Stimulated activated naive B cell treated with anti-CD40 and anti-IgM and Interleukin-4, amounts not matched to agents 10 μg/mL and 1 μg/mL and 100 μg/mL, for 72 hours (primary cell): ENCODE measurements around the gene FBXL22.

Experiments
- ATAC-seq, 2 donors: fragments of 150-1000 bp; cut with Tn5 transposase; replicated peaks; 2 replicates each; pipeline ENCODE4 v1.10.0; 2021; ENCODE audit warnings: moderate library complexity in 1 of 2
- DNase-seq: peaks from one replicate; pipeline ENCODE4 v3.0.0; 2021
- H3K27ac Mint-ChIP-seq: one replicate; pipeline ENCODE4 v1.8.0; 2022; ENCODE audit warnings: mild to moderate bottlenecking, mixed read lengths
- H3K27me3 Mint-ChIP-seq, 2 donors: one replicate each; pipeline ENCODE4 v1.8.0; 2022; ENCODE audit warnings: mixed read lengths in 2 of 2
- H3K36me3 Mint-ChIP-seq, 2 donors: one replicate each; pipeline ENCODE4 v1.8.0; 2022; ENCODE audit warnings: mixed read lengths in 2 of 2, mild to moderate bottlenecking in 1 of 2
- H3K4me1 Mint-ChIP-seq, 2 donors: one replicate each; pipeline ENCODE4 v1.8.0; 2022; ENCODE audit warnings: mixed read lengths in 2 of 2, mild to moderate bottlenecking in 1 of 2
- H3K4me3 Mint-ChIP-seq, 2 donors: one replicate each; pipeline ENCODE4 v1.8.0; 2022; ENCODE audit warnings: mild to moderate bottlenecking in 2 of 2, mixed read lengths in 2 of 2, moderate library complexity in 1 of 2
- H3K9me3 Mint-ChIP-seq, 2 donors: one replicate each; pipeline ENCODE4 v1.8.0; 2022; ENCODE audit warnings: mixed read lengths in 2 of 2, mild to moderate bottlenecking in 1 of 2

Gene FBXL22

GRCh38 chr15:63575312-63575711 is 21.9 kb upstream of the FBXL22 start:
- Mint-ChIP-seq H3K27me3 (no peaks in the 10 kb centered on the region), H3K9me3 (no peaks in the 10 kb centered on the region), H3K4me3 (no peak overlapping the region), H3K36me3 (peaks cover 20 to 42% of the 10 kb centered on the region in 2 donors), H3K27ac (peak overlapping the region; percentile 22), H3K4me1 (peaks cover 0 to 7% of the 10 kb centered on the region in 2 donors)
- ATAC-seq (no peak), DNase-seq (no peak)

GRCh38 chr15:63576441-63576840 is 20.7 kb upstream of the FBXL22 start:
- no peaks in the 10 kb centered on the region for H3K27me3 Mint-ChIP-seq
- H3K36me3 Mint-ChIP-seq, result peaks cover 21 to 45% of the 10 kb centered on the region in 2 donors
- H3K9me3 Mint-ChIP-seq, result no peaks in the 10 kb centered on the region
- H3K27ac Mint-ChIP-seq, result no peak overlapping the region
- ATAC-seq, result no peak
- DNase-seq, result no peak
- H3K4me3 Mint-ChIP-seq, result no peak overlapping the region
- peaks cover 4 to 15% of the 10 kb centered on the region in 2 donors for H3K4me1 Mint-ChIP-seq

DNA sequence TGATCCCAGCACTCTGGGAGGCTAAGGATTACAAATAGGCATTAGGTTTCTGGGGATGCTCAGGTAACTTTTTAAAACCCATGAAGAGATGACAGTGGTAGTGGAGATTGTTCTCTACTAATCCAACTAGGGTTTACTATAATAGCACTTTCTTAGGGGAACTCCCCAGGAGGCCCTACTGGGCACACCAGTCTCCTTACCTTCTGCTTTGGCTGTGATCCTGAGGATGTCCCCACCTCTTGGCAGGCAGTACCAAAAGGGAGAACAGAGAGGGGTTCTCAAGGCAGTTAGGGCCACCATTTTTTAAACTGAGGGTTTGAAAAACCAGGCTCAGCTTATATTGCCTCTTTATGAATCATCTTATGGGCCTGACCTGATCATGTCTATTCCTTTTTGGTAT is 15.0 kb upstream of the FBXL22 start:
- ATAC-seq (no peak), DNase-seq (no peak)
- Mint-ChIP-seq H3K4me3 (no peak overlapping the region), H3K36me3 (peaks cover 36 to 55% of the 10 kb centered on the region in 2 donors), H3K9me3 (peaks cover 0 to 1% of the 10 kb centered on the region in 2 donors), H3K27me3 (no peaks in the 10 kb centered on the region), H3K4me1 (peaks cover 12 to 38% of the 10 kb centered on the region in 2 donors), H3K27ac (peak overlapping the region; percentile 65)

- ATAC-seq, result peak in 1 of 2 donors; percentile 34
- Mint-ChIP-seq H3K27me3 (no peaks in the 10 kb centered on the region), H3K4me1 (peaks cover 12 to 38% of the 10 kb centered on the region in 2 donors), H3K9me3 (peaks cover 0 to 1% of the 10 kb centered on the region in 2 donors), H3K4me3 (no peak overlapping the region), H3K27ac (no peak overlapping the region), H3K36me3 (peaks cover 36 to 55% of the 10 kb centered on the region in 2 donors)
- no peak for DNase-seq
Observed at GRCh38 chr15:63582718-63583426, 14.3 kb upstream of the FBXL22 start.

GRCh38 chr15:63586790-63587189 is 10.4 kb upstream of the FBXL22 start:
- Mint-ChIP-seq H3K36me3 (peaks cover 53 to 73% of the 10 kb centered on the region in 2 donors), H3K27ac (no peak overlapping the region)

DNA sequence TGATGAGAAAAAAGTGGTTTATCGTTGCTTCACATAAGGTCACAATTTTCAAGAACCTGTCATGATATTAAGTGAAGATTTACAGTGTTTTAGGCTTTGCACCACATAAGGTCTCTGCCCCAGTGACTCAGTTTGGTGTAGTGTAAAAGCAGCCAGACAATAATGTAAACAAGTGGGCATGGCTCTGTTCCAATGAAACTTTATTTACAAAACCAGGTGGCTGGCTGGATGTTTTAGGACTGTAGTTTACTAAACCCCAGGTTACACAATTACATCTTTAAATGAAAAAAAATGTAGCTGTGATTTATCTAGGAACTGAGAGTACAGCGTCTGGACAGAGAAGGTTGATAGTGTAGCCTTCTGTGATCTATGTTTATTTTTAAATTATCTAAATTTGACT is 9.7 kb upstream of the FBXL22 start:
- no peak overlapping the region for H3K4me3 Mint-ChIP-seq
- H3K4me1 Mint-ChIP-seq, result peaks cover 14 to 18% of the 10 kb centered on the region in 2 donors
- ATAC-seq (no peak), DNase-seq (no peak)
- H3K27me3 Mint-ChIP-seq, result no peaks in the 10 kb centered on the region
- no peak overlapping the region for H3K27ac Mint-ChIP-seq
- H3K36me3 Mint-ChIP-seq, result peaks cover 53 to 73% of the 10 kb centered on the region in 2 donors
- peaks cover 0 to 1% of the 10 kb centered on the region in 2 donors for H3K9me3 Mint-ChIP-seq

More at GRCh38 chr15:63586790-63587189, 10.4 kb upstream of the FBXL22 start:
- Mint-ChIP-seq H3K9me3 (peaks cover 0 to 1% of the 10 kb centered on the region in 2 donors), H3K4me1 (peaks cover 17 to 23% of the 10 kb centered on the region in 2 donors), H3K4me3 (no peak overlapping the region), H3K27me3 (no peaks in the 10 kb centered on the region)
- no peak for DNase-seq
- ATAC-seq, result no peak

GRCh38 chr15:63588826-63589225 is 8.4 kb upstream of the FBXL22 start:
- no peak for ATAC-seq
- Mint-ChIP-seq H3K27ac (peak overlapping the region; percentile 56), H3K9me3 (no peaks in the 10 kb centered on the region), H3K27me3 (no peaks in the 10 kb centered on the region), H3K4me3 (no peak overlapping the region), H3K4me1 (peaks cover 20 to 23% of the 10 kb centered on the region in 2 donors), H3K36me3 (peaks cover 47 to 78% of the 10 kb centered on the region in 2 donors)
- DNase-seq, result no peak

DNA sequence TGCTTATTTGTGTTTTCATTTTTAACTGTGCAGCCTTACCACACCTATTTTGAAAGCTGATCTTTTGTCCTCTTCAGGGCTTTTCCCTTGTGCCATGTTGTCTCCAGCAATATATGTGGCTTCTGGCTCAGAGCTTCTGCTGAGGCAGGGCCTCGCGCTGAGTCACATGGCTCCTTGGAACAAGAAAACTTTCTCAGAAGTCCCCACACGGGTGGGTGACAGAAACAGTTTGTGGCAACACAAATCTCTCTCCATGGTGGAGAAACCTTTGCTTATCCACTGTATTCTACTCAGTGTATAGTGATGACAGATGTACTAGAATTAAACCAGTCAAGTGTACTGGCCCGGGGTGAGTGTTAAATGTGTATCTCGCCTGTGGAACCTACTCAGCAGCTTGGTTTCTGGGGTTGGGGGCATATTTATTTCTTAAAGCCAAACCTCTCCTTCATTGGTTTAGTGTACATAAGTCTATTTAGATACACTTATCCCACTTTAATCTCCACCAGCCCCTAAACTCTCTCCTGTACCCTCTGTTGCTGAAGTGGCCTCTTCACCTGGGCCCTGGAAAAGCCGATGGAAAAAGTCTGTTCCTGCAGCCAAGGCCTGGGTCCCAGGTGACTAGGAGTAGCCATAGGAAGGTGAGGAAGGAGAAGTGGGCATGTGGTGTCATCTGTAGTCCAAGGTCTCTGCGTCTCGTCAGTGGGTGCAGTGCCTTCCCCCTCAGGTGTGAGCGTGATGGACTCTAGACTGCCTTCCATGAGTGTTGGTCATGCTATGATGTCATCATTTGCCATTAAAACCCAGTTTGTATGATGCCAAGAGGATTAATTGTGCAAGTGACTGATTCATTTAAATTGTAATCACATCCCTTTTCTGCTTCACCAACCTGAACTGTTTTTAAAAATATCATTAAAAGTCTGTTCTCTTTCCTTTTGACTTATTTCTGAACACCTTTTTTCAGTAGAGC is 3.2 kb upstream of the FBXL22 start:
- no peaks in the 10 kb centered on the region for H3K27me3 Mint-ChIP-seq
- peaks cover 37 to 65% of the 10 kb centered on the region in 2 donors for H3K36me3 Mint-ChIP-seq
- no peak for DNase-seq

DNA sequence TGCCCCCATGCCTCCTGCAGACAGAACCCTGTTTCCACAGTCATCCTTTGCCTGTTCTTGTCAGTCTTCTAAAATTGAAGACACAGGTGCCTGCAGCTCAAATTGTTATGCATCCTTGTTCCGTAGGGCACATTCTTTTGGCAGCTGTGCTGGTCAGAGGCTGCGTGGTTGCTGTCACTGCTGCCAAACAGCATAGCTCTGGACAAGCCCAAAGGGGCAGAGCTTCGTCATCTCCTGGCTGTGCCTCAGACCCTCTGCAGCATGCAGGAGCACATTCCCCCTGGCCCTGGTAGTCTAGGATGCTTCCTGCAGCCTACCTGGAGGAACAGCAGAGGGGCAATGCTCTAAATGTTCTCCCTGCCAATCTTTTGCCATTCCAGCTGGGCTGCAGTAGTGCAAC is 2.1 kb upstream of the FBXL22 start:
- Mint-ChIP-seq H3K36me3 (peaks cover 29 to 54% of the 10 kb centered on the region in 2 donors), H3K4me1 (peaks cover 73 to 78% of the 10 kb centered on the region in 2 donors), H3K27ac (peak overlapping the region; percentile 98), H3K27me3 (no peaks in the 10 kb centered on the region), H3K9me3 (peaks cover 0 to 1% of the 10 kb centered on the region in 2 donors), H3K4me3 (no peak overlapping the region)
- DNase-seq (no peak), ATAC-seq (no peak)

More for the DNA sequence above, 3.2 kb upstream of the FBXL22 start:
- Mint-ChIP-seq H3K9me3 (peaks cover 0 to 1% of the 10 kb centered on the region in 2 donors), H3K27ac (peak overlapping the region; percentile 98), H3K4me1 (peaks cover 64 to 67% of the 10 kb centered on the region in 2 donors), H3K4me3 (peak overlapping the region in 1 of 2 donors; percentile 46)
- ATAC-seq, result peak; percentile 56 to 57

GRCh38 chr15:63595688-63596087 is 1.5 kb upstream of the FBXL22 start:
- Mint-ChIP-seq H3K4me3 (peak overlapping the region; percentile 47 to 60), H3K27me3 (no peaks in the 10 kb centered on the region), H3K9me3 (peaks cover 0 to 1% of the 10 kb centered on the region in 2 donors), H3K4me1 (peaks cover 74 to 84% of the 10 kb centered on the region in 2 donors), H3K27ac (peak overlapping the region; percentile 98), H3K36me3 (peaks cover 25 to 49% of the 10 kb centered on the region in 2 donors)
- ATAC-seq (no peak), DNase-seq (no peak)

GRCh38 chr15:63596676-63597037 is 530 bp upstream of the FBXL22 start:
- Mint-ChIP-seq H3K27ac (peak overlapping the region; percentile 98), H3K9me3 (peaks cover 0 to 1% of the 10 kb centered on the region in 2 donors), H3K27me3 (no peaks in the 10 kb centered on the region), H3K36me3 (peaks cover 20 to 43% of the 10 kb centered on the region in 2 donors), H3K4me1 (peaks cover 70 to 84% of the 10 kb centered on the region in 2 donors), H3K4me3 (peak overlapping the region; percentile 53 to 60)
- ATAC-seq (peak in 1 of 2 donors; percentile 47), DNase-seq (peak; percentile 67)

GRCh38 chr15:63597821-63598220 is 634 bp downstream of the FBXL22 start:
- H3K4me3 Mint-ChIP-seq, result no peak overlapping the region
- H3K4me1 Mint-ChIP-seq, result peaks cover 79 to 89% of the 10 kb centered on the region in 2 donors
- DNase-seq, result no peak
- peaks cover 16 to 43% of the 10 kb centered on the region in 2 donors for H3K36me3 Mint-ChIP-seq
- no peaks in the 10 kb centered on the region for H3K27me3 Mint-ChIP-seq
- peaks cover 0 to 1% of the 10 kb centered on the region in 2 donors for H3K9me3 Mint-ChIP-seq
- no peak for ATAC-seq
- H3K27ac Mint-ChIP-seq, result peak overlapping the region; percentile 98

GRCh38 chr15:63598473-63599400 is 1.6 kb downstream of the FBXL22 start:
- Mint-ChIP-seq H3K27ac (peak overlapping the region; percentile 98), H3K9me3 (peaks cover 0 to 1% of the 10 kb centered on the region in 2 donors), H3K36me3 (peaks cover 20 to 41% of the 10 kb centered on the region in 2 donors), H3K4me3 (peak overlapping the region; percentile 88 to 93), H3K4me1 (peaks cover 80 to 89% of the 10 kb centered on the region in 2 donors), H3K27me3 (no peaks in the 10 kb centered on the region)
- ATAC-seq (no peak), DNase-seq (no peak)
